Gastrocnemius medialis (tissue), 4 donors: ENCODE data around the gene KCNIP4.

ENCODE experiments used
- POLR2A ChIP-seq, 2 donors: fragments of 450-650 bp; IDR thresholded peaks; one replicate each; pipeline ENCODE4 v1.6.1; 2017; ENCODE audit warnings: antibody characterized with exemption in 2 of 2, mild to moderate bottlenecking in 2 of 2, moderate library complexity in 2 of 2
- TF ChIP-seq, protein P1 (sequence below), 5 experiments: fragments of 450-650 bp in 3 of 5; fragments of 200-600 bp in 2 of 5; sonication (generic) in 2 of 5; IDR thresholded peaks in 4 of 5; conservative IDR thresholded peaks in 1 of 5; 1 replicate in 4 of 5; 2 replicates in 1 of 5; pipeline ENCODE4 v1.5.1; 2016 to 2019; ENCODE audit warnings: antibody characterized with exemption in 5 of 5, mild to moderate bottlenecking in 3 of 5, moderate library complexity in 3 of 5

DNA sequence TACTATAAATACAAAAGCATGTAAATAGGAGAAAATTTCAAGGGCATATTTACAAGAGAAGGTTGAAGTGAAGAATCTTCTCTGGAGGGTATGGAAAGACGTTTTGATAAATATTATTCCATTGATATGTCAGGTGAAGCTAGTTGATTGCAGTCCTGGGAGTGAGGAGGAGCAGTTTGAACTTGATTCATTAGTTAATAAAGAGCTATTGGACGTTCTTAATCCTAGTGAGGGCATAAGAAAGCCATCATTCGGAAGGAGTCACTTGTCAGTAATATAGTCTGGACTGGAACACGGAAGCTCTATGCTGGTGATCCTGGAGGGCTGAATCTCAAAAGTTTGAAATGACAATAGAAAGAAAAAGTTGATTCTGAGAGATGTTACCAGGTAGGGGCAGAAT is 793.2 kb downstream of the KCNIP4 start:
- no peak for TF ChIP-seq POLR2A (IDR thresholded peaks at IDR 0.05)
- TF ChIP-seq, protein P1, sequence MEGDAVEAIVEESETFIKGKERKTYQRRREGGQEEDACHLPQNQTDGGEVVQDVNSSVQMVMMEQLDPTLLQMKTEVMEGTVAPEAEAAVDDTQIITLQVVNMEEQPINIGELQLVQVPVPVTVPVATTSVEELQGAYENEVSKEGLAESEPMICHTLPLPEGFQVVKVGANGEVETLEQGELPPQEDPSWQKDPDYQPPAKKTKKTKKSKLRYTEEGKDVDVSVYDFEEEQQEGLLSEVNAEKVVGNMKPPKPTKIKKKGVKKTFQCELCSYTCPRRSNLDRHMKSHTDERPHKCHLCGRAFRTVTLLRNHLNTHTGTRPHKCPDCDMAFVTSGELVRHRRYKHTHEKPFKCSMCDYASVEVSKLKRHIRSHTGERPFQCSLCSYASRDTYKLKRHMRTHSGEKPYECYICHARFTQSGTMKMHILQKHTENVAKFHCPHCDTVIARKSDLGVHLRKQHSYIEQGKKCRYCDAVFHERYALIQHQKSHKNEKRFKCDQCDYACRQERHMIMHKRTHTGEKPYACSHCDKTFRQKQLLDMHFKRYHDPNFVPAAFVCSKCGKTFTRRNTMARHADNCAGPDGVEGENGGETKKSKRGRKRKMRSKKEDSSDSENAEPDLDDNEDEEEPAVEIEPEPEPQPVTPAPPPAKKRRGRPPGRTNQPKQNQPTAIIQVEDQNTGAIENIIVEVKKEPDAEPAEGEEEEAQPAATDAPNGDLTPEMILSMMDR (IDR thresholded peaks at IDR 0.05 in 4 of 5, conservative IDR thresholded peaks at IDR 0.05 in 1 of 5): no peak
